ENCODE results near the gene KIF1B.

GRCh38 chr1:10337436-10337835, 127.1 kb downstream of the KIF1B start:
- TF ChIP-seq EZH2 (IDR thresholded peaks at IDR 0.05), result no peak
- TF ChIP-seq POLR2AphosphoS5 (IDR thresholded peaks at IDR 0.05; ENCODE audit: borderline replicate concordance, low read depth, low read length), result no peak
- no peak for TF ChIP-seq FOXP2 (optimal IDR thresholded peaks at IDR 0.05; ENCODE audit: control extremely low read depth, extremely low read length, insufficient read depth)
